ENCODE data around the gene HAVCR1.

HAVCR1 gene

DNA sequence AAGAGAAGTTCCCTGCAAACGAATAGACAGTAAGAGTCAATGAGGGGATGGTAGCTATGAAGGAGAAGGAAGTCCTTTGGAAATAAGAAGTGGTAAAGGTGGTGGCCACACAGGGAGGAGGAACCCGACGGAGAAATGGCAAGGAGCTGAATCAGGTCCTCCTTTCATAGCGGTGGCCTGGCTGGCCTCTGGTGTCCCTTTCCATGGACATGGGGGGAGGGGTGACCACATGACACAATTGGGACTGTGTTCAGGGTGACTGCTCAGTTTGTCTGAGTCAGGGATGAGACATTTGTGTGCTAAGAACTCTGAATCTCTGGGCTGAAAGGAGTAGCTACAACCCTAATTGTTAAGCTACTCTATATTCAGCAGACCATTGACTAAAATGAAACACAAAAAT is 67.2 kb downstream of the HAVCR1 start:
- DNase-seq (ENCODE audit: low spot score), result no peak

DNA sequence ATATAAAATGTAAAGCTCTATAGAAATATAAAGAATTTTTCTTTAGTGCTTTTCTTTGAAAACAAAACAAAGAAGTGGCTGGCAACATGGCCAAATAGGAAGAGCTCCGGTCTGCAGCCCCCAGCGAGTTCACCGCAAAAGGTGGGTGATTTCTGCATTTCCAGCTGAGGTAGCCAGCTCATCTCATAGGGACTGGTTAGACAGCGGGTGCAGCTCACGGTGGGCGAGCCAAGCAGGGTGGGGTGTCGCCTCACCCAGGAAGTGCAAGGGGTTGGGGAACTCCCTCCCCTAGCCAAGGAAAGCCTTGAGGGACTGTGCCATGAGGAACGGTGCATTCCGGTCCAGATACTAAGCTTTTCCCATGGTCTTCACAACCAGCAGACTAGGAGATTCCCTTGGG is 74.9 kb downstream of the HAVCR1 start:
- DNase-seq (ENCODE audit: low spot score), result no peak

- no peak for DNase-seq (ENCODE audit: low spot score)
Observed at GRCh38 chr5:156981481-156981880, 77.4 kb downstream of the HAVCR1 start.
